ENCODE data around the gene GBX1.

GBX1 gene

DNA sequence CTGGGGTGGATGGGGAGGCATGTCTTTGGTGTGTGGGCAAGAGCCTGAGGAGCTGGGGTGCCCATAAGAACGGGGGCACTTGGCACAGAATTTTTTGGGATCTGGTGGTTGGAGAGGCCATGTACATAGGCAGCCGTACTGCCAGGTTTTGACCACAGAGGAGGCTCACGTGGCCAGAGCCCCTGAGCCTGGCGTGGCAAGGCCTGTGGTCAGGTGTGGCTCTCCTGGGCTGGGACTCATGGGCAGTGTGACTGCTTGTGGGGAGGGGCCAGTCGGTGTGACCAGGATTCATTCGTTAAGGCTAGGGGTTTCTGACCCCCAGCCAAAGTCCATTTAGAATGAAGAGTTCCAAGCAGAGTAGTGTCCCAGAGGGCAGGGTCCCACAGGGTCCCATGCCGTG lies 43.0 kb downstream of the GBX1 start:
- CTCF ChIA-PET, result interaction anchor here (0.6 to 1.9 kb wide), 21 partner anchors 9 to 1200 kb away, joined by 3 to 10 read pairs (median 5); partner anchors contain the start of gene GBX1
- DNase-seq (ENCODE audit: extremely low spot score), result no peak
- no peak for TF ChIP-seq FOXK2 (IDR thresholded peaks at IDR 0.05)
- no peak for TF ChIP-seq BHLHE40 (IDR thresholded peaks at IDR 0.05; ENCODE audit: borderline replicate concordance)
- TF ChIP-seq FOXA1 (IDR thresholded peaks at IDR 0.05), result no peak
- no peak for TF ChIP-seq TARDBP (IDR thresholded peaks at IDR 0.05)
- TF ChIP-seq ELF4 (IDR thresholded peaks at IDR 0.05), result no peak
- TF ChIP-seq ZNF384 (IDR thresholded peaks at IDR 0.05), result no peak
- no peak for TF ChIP-seq HDGF (IDR thresholded peaks at IDR 0.05; ENCODE audit: borderline replicate concordance)
- TF ChIP-seq, protein P1, sequence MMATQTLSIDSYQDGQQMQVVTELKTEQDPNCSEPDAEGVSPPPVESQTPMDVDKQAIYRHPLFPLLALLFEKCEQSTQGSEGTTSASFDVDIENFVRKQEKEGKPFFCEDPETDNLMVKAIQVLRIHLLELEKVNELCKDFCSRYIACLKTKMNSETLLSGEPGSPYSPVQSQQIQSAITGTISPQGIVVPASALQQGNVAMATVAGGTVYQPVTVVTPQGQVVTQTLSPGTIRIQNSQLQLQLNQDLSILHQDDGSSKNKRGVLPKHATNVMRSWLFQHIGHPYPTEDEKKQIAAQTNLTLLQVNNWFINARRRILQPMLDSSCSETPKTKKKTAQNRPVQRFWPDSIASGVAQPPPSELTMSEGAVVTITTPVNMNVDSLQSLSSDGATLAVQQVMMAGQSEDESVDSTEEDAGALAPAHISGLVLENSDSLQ (IDR thresholded peaks at IDR 0.05), result no peak
- no peak for TF ChIP-seq SP1 (IDR thresholded peaks at IDR 0.05)
- no peak for TF ChIP-seq L3MBTL2 (conservative IDR thresholded peaks at IDR 0.05)
- TF ChIP-seq ARNT (IDR thresholded peaks at IDR 0.05), result no peak
- no peak for TF ChIP-seq LEF1 (IDR thresholded peaks at IDR 0.05; ENCODE audit: borderline replicate concordance)
- no peak for TF ChIP-seq FOXM1 (IDR thresholded peaks at IDR 0.05; ENCODE audit: borderline replicate concordance)
- TF ChIP-seq NFRKB (IDR thresholded peaks at IDR 0.05), result no peak
- TF ChIP-seq CTBP1 (IDR thresholded peaks at IDR 0.05; ENCODE audit: borderline replicate concordance), result no peak
- TF ChIP-seq SUZ12 (IDR thresholded peaks at IDR 0.05), result no peak
- POLR2A ChIA-PET, result interaction anchor here (0.6 to 1.0 kb wide), 4 partner anchors 33 to 108 kb away, joined by 3 to 4 read pairs (median 3); partner anchors contain the start of genes ABCF2 and CHPF2

DNA sequence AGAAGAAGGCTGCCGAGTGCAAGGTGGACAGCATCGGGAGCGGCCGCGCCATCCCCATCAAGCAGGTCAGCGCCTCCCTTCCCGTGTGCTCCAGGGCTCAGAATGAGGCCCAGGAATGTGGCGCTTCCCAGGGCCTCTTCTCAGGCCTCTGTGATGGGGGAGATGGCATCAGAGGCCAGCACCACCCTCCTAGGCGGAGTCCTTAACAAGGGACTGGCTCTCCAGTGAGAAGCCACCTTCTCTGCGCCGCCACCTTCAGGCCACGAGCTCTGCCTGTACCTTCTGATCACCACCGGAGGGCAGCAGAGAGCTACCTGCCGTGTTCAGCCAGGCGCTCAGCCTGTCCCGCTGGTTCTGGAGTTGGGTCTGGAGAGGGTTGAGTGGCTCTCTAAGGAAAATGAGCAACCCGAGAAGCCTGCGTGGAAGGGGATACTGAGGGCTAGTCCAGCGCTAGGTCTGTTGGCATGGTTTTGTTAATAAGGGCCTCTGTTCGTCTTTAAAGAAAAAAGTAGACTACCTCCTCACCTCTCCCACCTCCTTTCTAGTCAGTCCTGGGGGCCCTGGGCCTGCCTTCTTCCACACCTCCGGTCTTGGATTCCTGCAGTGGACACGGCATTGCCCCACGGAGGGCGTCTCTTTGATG lies 43.6 kb downstream of the GBX1 start:
- POLR2A ChIA-PET, result interaction anchor here (0.6 to 1.0 kb wide), 5 partner anchors 33 to 108 kb away, joined by 3 to 4 read pairs (median 3); partner anchors contain the start of genes ABCF2, CHPF2 and GBX1
- TF ChIP-seq FOXM1 (IDR thresholded peaks at IDR 0.05; ENCODE audit: borderline replicate concordance) (no peak), ZNF384 (IDR thresholded peaks at IDR 0.05) (no peak), FOXK2 (IDR thresholded peaks at IDR 0.05) (no peak), CTBP1 (IDR thresholded peaks at IDR 0.05; ENCODE audit: borderline replicate concordance) (no peak), HDGF (IDR thresholded peaks at IDR 0.05; ENCODE audit: borderline replicate concordance) (peak; percentile 86; the same call in 1 of the 2 replicates), FOXA1 (IDR thresholded peaks at IDR 0.05) (no peak), SUZ12 (IDR thresholded peaks at IDR 0.05) (no peak), LEF1 (IDR thresholded peaks at IDR 0.05; ENCODE audit: borderline replicate concordance) (no peak), ARNT (IDR thresholded peaks at IDR 0.05) (peak; percentile 45; the same call in 1 of the 2 replicates), TARDBP (IDR thresholded peaks at IDR 0.05) (no peak), ELF4 (IDR thresholded peaks at IDR 0.05) (no peak)
- TF ChIP-seq, protein P1 (IDR thresholded peaks at IDR 0.05), result no peak
- DNase-seq (ENCODE audit: extremely low spot score), result peak; percentile 99
- CTCF ChIA-PET, result interaction anchor here (0.6 to 1.9 kb wide), 23 partner anchors 9 to 1201 kb away, joined by 3 to 10 read pairs (median 4); partner anchors contain the start of gene GBX1

DNA sequence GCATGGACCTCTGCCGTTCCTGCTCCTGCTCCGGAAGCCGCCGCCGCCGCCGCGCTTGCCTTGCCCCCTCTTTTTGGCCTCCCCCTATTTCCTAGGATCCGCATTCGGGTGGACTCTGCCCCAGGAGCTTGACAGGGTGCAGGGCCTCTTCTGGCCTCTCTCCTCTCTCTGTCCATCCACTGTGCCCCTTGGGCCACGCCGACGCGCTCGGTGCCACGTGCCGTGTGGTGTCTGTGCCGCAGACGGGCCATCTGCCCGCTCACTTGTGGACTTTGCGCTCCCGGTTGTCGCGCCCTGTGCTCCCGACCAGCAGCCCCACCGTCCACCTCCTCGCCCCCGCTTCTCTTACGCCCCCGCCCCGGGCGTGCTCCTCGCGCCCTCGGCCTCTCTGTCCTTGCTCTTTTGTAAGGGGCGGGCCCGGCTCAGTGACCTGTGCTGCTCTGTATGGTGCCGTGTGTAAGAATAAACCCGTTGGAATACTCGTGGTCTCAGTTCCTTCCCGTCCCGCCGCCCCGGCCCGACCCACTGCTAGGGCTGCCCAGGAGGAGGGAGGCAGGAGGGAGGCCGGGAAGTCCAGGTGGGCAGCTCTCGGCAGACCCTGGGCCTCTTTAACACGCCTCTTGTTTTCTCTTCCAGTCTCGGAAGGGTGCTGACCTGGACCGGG lies 44.2 kb downstream of the GBX1 start:
- no peak for TF ChIP-seq FOXM1 (IDR thresholded peaks at IDR 0.05; ENCODE audit: borderline replicate concordance)
- no peak for TF ChIP-seq SP1 (IDR thresholded peaks at IDR 0.05)
- TF ChIP-seq SUZ12 (IDR thresholded peaks at IDR 0.05), result no peak
- no peak for TF ChIP-seq NFRKB (IDR thresholded peaks at IDR 0.05)
- no peak for TF ChIP-seq TARDBP (IDR thresholded peaks at IDR 0.05)
- TF ChIP-seq L3MBTL2 (conservative IDR thresholded peaks at IDR 0.05), result no peak
- no peak for TF ChIP-seq CTBP1 (IDR thresholded peaks at IDR 0.05; ENCODE audit: borderline replicate concordance)
- TF ChIP-seq HDGF (IDR thresholded peaks at IDR 0.05; ENCODE audit: borderline replicate concordance), result no peak
- no peak for TF ChIP-seq BHLHE40 (IDR thresholded peaks at IDR 0.05; ENCODE audit: borderline replicate concordance)
- no peak for TF ChIP-seq FOXK2 (IDR thresholded peaks at IDR 0.05)
- TF ChIP-seq ZNF384 (IDR thresholded peaks at IDR 0.05), result no peak
- ChIA-PET POLR2A (interaction anchor here (0.6 to 1.0 kb wide), 4 partner anchors 43 to 109 kb away, joined by 3 to 4 read pairs (median 3); partner anchors contain the start of genes ABCF2, CHPF2 and GBX1), CTCF (interaction anchor here (0.6 to 1.9 kb wide), 16 partner anchors 9 to 121 kb away, joined by 3 to 10 read pairs (median 6); partner anchors contain the start of gene GBX1)
- no peak for DNase-seq (ENCODE audit: extremely low spot score)

DNA sequence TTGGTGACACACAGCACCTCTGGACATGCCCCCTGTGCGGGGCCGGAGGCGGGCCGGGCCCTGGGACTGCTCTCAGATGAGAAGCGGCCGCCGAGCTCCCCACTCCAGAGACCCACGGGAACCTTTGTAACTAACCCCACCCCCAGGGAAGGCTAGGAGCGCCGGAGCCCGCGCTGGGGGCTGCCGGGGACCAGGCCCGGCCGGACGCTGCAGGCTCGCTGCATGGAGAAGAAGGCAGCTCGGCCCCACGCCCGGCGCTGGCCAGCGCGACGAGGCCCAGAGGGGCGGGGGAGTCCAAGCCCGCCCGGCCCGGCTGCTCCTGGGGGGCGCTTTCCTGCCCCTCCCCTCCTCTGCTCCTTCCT lies 44.7 kb downstream of the GBX1 start:
- CTCF ChIA-PET, result interaction anchor here (1.9 kb wide), 1 partner anchor 11 kb away, joined by 4 read pairs; no protein-coding TSS in a partner anchor
- POLR2A ChIA-PET, result interaction anchor here (0.7 kb wide), 1 partner anchor 95 kb away, joined by 5 read pairs; the partner anchor contains the start of gene ABCB8

DNA sequence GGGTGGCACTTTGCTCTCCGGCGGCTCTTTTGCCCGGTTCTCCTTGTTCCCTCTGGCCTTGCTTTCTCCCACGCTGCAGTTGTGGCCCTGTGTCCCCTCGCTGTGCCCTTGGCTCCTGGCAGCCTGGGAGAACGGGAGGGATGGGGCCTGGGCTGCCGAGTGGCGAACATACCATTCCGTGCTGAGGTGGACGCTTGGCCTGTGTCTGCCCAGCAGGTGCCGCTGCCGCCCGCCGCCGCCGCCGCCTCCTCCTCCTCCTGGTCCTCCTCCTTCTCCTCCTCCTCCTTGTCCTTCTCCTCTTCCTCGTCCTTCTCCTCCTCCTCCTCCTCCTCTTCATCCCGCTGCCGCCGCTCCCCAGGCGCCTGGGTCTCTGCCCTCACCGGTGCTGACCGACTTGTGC lies 45.2 kb downstream of the GBX1 start:
- TF ChIP-seq FOXM1 (IDR thresholded peaks at IDR 0.05; ENCODE audit: borderline replicate concordance) (no peak), ZNF384 (IDR thresholded peaks at IDR 0.05) (no peak), L3MBTL2 (conservative IDR thresholded peaks at IDR 0.05) (no peak)
- TF ChIP-seq, protein P1 (IDR thresholded peaks at IDR 0.05), result no peak
- DNase-seq (ENCODE audit: extremely low spot score), result no peak
- POLR2A ChIA-PET, result interaction anchor here (0.7 kb wide), 1 partner anchor 94 kb away, joined by 5 read pairs; the partner anchor contains the start of gene ABCB8
- CTCF ChIA-PET, result no interaction called here

More for the DNA sequence above, 44.7 kb downstream of the GBX1 start:
- TF ChIP-seq ZNF384 (IDR thresholded peaks at IDR 0.05) (no peak), HDGF (IDR thresholded peaks at IDR 0.05; ENCODE audit: borderline replicate concordance) (no peak), ELF4 (IDR thresholded peaks at IDR 0.05) (no peak), CTBP1 (IDR thresholded peaks at IDR 0.05; ENCODE audit: borderline replicate concordance) (no peak), SUZ12 (IDR thresholded peaks at IDR 0.05) (no peak), L3MBTL2 (conservative IDR thresholded peaks at IDR 0.05) (no peak), NFRKB (IDR thresholded peaks at IDR 0.05) (no peak), FOXK2 (IDR thresholded peaks at IDR 0.05) (no peak), FOXA1 (IDR thresholded peaks at IDR 0.05) (no peak), SP1 (IDR thresholded peaks at IDR 0.05) (no peak), ARNT (IDR thresholded peaks at IDR 0.05) (no peak), LEF1 (IDR thresholded peaks at IDR 0.05; ENCODE audit: borderline replicate concordance) (no peak), FOXM1 (IDR thresholded peaks at IDR 0.05; ENCODE audit: borderline replicate concordance) (no peak), TARDBP (IDR thresholded peaks at IDR 0.05) (no peak)
- DNase-seq (ENCODE audit: extremely low spot score), result no peak

Data from HEK293T (cell line).